ENCODE results near the gene CRLF2.

Gene CRLF2

GRCh38 chrX:1144293-1144692, 68.2 kb downstream of the CRLF2 start:
- H3K36me3 ChIP-seq (ENCODE audit: insufficient read depth, low read length), result no peaks in the 10 kb centered on the region
- no peak overlapping the region for H3K9ac ChIP-seq (ENCODE audit: low read length)
- H3K4me3 ChIP-seq (ENCODE audit: low read depth, low read length, poor library complexity, severe bottlenecking), result no peak overlapping the region
- H4K20me1 ChIP-seq (ENCODE audit: insufficient read depth, low read length), result no peaks in the 10 kb centered on the region
- no peak for TF ChIP-seq EZH2 (IDR thresholded peaks at IDR 0.05; ENCODE audit: borderline replicate concordance, low read length)
- TF ChIP-seq, protein P1, sequence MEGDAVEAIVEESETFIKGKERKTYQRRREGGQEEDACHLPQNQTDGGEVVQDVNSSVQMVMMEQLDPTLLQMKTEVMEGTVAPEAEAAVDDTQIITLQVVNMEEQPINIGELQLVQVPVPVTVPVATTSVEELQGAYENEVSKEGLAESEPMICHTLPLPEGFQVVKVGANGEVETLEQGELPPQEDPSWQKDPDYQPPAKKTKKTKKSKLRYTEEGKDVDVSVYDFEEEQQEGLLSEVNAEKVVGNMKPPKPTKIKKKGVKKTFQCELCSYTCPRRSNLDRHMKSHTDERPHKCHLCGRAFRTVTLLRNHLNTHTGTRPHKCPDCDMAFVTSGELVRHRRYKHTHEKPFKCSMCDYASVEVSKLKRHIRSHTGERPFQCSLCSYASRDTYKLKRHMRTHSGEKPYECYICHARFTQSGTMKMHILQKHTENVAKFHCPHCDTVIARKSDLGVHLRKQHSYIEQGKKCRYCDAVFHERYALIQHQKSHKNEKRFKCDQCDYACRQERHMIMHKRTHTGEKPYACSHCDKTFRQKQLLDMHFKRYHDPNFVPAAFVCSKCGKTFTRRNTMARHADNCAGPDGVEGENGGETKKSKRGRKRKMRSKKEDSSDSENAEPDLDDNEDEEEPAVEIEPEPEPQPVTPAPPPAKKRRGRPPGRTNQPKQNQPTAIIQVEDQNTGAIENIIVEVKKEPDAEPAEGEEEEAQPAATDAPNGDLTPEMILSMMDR (IDR thresholded peaks at IDR 0.05; ENCODE audit: low read length), result no peak
- no peaks in the 10 kb centered on the region for H3F3A ChIP-seq (ENCODE audit: insufficient read depth, low read length)
- no peak overlapping the region for H2AFZ ChIP-seq (ENCODE audit: low read length)
- no peaks in the 10 kb centered on the region for H3K27me3 ChIP-seq (ENCODE audit: insufficient read depth, low read length)
- no peaks in the 10 kb centered on the region for H3K9me2 ChIP-seq (ENCODE audit: low read depth, low read length)
- no peaks in the 10 kb centered on the region for H3K9me3 ChIP-seq (ENCODE audit: low read length)
- no peak overlapping the region for H3K4me2 ChIP-seq (ENCODE audit: low read length)
- no peaks in the 10 kb centered on the region for H3K4me1 ChIP-seq (ENCODE audit: insufficient read depth, low read length, severe bottlenecking)
- H3K27ac ChIP-seq (ENCODE audit: low read depth, low read length, poor library complexity, severe bottlenecking), result no peak overlapping the region
- H3K79me2 ChIP-seq (ENCODE audit: insufficient read depth, low read length), result no peaks in the 10 kb centered on the region

Data from OCI-LY1 (cell line).